BE2C (cell line): ENCODE results near the gene C1QTNF5.

Source experiments
- DNase-seq: peaks from one replicate; pipeline ENCODE4 v3.0.0-alpha.2; 2020
- H3K27me3 ChIP-seq: fragments of 250-450 bp; sonication (Bioruptor Pico); 2 replicates; pipeline ENCODE4 v1.5.1; 2020; ENCODE audit warnings: mild to moderate bottlenecking
- H3K36me3 ChIP-seq: fragments of 250-450 bp; sonication (Bioruptor Pico); 2 replicates; pipeline ENCODE4 v1.5.1; 2020; ENCODE audit warnings: mild to moderate bottlenecking
- H3K4me1 ChIP-seq: fragments of 250-450 bp; sonication (Bioruptor Pico); 2 replicates; pipeline ENCODE4 v1.5.1; 2020
- H3K4me3 ChIP-seq: 2 replicates; pipeline ENCODE4 v1.5.1; 2011; ENCODE audit warnings: low read depth, low read length
- H3K9me3 ChIP-seq: fragments of 250-450 bp; sonication (Bioruptor Pico); 2 replicates; pipeline ENCODE4 v1.5.1; 2020
- TF ChIP-seq, protein P1 (sequence below): IDR thresholded peaks from 2 replicates; pipeline ENCODE4 v1.5.1; 2012; ENCODE audit warnings: mild to moderate bottlenecking, low read depth, low read length

The C1QTNF5 gene

DNA sequence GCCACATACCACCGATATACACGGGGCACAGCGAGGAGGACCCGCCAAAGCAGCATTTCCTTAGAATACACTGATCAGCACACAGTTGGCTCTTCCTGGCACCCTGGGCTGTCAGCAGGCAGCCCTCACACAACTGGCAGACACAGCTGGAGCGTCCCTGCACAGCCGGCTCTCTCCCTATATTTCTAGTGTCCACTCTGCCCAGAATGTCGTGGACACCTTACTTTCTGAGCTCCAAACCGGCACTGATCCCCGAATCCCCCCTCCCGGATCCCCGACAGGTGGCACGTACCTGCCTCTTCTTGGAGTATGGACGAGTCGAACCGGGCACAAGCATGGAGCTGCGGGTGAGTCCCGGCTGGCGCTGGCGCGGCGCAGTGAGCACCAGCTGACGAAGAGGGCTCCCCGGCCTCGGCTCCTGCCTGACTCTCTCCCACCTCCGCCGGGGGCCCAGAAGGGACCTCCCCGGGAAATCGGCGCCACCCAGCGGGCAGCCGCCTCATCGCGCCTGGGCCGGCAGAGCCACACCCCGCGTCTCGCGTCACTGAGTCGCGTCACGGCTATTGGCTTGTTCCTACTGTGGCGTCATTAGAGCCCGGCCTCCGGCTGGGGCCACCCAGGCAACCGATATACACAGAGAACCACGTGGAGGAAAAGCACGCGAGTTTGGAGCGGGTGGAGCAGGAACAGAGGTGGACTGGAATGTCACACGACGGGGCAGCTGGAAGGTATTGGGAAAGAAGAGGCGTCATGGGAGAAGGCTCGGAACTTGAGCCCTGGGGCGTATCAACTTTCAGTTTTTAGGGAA, 40.7 kb upstream of the C1QTNF5 start, which contains the start of gene USP2:
Gene USP2 (minus strand): TSS at position 510 of the 808 bp plus-strand sequence. CDS start 8,210 bp downstream, outside the sequence.
- Histone ChIP-seq H3K4me3 (peak within 1 kb of the TSS; percentile 79), H3K27me3 (no peaks in the 10 kb centered on the region), H3K4me1 (peaks cover 11% of the 10 kb centered on the region), H3K9me3 (no peaks in the 10 kb centered on the region), H3K36me3 (no peaks in the 10 kb centered on the region)
- peak; percentile 98 for DNase-seq
- TF ChIP-seq, protein P1, sequence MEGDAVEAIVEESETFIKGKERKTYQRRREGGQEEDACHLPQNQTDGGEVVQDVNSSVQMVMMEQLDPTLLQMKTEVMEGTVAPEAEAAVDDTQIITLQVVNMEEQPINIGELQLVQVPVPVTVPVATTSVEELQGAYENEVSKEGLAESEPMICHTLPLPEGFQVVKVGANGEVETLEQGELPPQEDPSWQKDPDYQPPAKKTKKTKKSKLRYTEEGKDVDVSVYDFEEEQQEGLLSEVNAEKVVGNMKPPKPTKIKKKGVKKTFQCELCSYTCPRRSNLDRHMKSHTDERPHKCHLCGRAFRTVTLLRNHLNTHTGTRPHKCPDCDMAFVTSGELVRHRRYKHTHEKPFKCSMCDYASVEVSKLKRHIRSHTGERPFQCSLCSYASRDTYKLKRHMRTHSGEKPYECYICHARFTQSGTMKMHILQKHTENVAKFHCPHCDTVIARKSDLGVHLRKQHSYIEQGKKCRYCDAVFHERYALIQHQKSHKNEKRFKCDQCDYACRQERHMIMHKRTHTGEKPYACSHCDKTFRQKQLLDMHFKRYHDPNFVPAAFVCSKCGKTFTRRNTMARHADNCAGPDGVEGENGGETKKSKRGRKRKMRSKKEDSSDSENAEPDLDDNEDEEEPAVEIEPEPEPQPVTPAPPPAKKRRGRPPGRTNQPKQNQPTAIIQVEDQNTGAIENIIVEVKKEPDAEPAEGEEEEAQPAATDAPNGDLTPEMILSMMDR = peak; percentile 79

DNA sequence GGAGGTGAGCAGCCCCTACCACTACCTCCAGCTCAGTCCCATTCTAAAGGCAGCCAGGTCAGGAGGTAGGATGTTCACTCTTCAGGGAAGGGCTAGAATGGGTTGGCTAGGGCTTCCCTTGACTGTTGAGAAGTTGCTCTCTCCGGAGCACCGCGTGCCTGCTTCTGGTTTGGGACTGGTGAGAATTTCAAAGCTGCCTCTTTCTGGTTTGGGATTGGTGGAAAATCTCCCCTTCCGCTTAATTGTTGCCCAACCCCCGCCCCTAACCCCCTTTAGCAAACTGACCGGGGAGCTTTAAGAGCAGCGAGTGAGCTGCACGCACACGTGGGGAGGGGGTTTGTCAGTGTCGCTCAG, 40.1 kb upstream of the C1QTNF5 start:
- Histone ChIP-seq H3K9me3 (no peaks in the 10 kb centered on the region), H3K27me3 (no peaks in the 10 kb centered on the region), H3K4me1 (peaks cover 17% of the 10 kb centered on the region), H3K4me3 (peak overlapping the region; percentile 79), H3K36me3 (no peaks in the 10 kb centered on the region)
- DNase-seq = no peak
- TF ChIP-seq, protein P1 = no peak

DNA sequence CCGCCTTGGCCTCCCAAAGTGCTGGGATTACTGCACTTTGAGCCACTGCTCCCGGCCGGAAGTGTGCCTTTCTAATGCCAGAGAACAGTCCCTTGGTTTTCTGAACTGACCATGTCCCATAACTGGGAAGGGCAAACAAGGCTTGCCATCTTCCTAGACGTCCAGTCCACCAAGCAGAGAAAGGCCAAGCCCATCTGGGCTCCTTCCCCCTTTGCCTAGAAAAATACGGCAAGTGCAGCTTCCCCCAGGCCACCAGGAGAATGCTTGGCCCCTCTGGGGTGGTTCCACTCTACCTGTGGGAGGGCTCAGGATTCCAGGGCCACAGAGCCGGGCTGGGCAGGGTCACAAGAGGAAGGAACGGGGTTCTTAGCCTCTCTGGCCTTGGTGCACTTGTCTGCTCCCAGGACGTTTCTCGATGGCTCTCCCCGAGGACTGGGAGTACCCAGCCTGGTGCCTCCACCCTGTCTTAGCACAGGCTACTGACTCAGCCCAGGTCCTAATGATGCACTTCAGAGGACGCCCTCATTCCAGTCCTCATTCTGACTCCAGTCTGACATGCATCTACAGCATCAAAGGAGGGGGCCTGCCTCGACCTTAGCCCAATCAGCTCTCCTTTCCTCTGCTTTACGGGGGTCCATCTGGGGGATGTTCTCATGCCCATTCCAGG, 39.6 kb upstream of the C1QTNF5 start:
- no peaks in the 10 kb centered on the region for H3K9me3 ChIP-seq
- H3K4me1 ChIP-seq = peaks cover 22% of the 10 kb centered on the region
- DNase-seq = no peak
- TF ChIP-seq, protein P1 = no peak
- H3K4me3 ChIP-seq = peak overlapping the region; percentile 79
- no peaks in the 10 kb centered on the region for H3K36me3 ChIP-seq
- no peaks in the 10 kb centered on the region for H3K27me3 ChIP-seq

DNA sequence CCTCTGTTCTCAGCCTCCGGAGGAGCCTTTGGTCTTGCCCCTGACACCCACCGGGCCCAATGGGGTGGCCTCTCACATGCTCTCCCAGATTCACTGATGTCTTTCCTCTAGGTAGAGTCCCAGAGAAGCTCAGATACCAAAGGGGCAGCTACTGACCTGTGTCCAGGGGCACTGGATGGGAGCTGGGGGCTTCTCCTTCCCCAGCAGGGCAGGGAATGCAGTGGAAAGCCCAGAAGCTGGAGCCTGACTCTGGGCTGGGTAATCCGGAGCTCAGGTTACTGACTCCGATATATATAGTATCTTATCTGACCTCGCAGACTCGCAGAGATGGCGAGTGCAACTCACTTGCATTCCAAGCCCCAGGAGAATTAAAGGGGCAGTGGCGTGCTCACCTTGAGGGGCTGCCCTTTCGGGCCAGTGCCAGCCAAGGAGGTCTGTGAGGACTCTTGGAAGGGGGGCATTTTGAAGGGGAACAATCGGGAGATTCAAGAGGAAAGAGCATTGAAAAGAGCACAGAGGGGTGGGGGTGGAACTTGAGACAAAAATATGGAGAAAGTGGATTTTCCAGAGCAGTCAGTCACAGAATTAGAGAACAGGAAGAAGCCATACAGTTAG, 38.3 kb upstream of the C1QTNF5 start:
- H3K36me3 ChIP-seq = no peaks in the 10 kb centered on the region
- no peaks in the 10 kb centered on the region for H3K27me3 ChIP-seq
- DNase-seq = no peak
- no peak overlapping the region for H3K4me3 ChIP-seq
- TF ChIP-seq, protein P1 = no peak
- H3K4me1 ChIP-seq = peaks cover 33% of the 10 kb centered on the region
- H3K9me3 ChIP-seq = no peaks in the 10 kb centered on the region

DNA sequence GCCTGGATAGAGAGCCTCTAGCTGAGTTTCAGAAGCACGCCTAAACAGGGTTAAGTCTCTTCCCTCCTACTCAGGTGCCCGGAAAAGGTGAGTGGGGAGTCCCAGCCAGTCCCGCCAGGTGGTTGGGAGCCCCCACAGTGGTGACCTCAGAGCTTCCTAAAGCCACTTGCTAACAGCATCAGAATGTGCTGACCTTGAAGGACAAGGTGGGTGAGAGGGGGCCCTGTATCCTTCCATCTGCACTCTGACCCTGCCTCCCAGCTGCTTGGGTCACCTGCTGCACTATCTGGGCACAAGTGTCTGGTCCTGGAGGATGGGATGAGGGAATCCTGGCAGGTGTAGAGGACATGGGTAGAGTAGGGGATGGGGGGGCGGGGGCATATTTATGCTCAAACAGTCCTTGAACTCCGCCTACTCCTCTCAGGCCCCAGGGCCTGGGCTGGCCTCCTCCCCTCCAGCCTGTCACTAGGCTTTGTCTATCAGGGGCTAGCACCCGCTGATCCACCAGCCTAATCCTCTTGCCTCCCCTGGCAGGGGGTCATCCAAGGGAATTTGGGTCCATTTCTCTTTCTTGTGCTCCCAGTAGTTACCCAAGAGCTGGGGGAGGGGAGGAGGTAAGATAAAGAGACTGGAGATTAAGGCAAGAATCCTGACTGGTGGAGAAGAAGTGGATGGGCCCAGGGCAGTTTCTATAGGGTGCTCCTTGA, 37.4 kb upstream of the C1QTNF5 start:
- Histone ChIP-seq H3K9me3 (no peaks in the 10 kb centered on the region), H3K36me3 (no peaks in the 10 kb centered on the region), H3K4me3 (no peak overlapping the region), H3K4me1 (peaks cover 35% of the 10 kb centered on the region), H3K27me3 (no peaks in the 10 kb centered on the region)
- no peak for DNase-seq
- TF ChIP-seq, protein P1 = no peak
